C4-2B (cell line): ENCODE measurements around the gene C3.
"Not testable (repeated sequence)": the region's sequence is repeated elsewhere in the genome, so short reads cannot be mapped to it uniquely, and the experiment has no call there.

Experiments
- H3K27ac ChIP-seq: fragments of 450-650 bp; 2 replicates; pipeline ENCODE4 v1.5.1; 2017
- ZFX ChIP-seq: fragments of 450-650 bp; IDR thresholded peaks from 2 replicates; pipeline ENCODE4 v1.6.1; 2017
- TF ChIP-seq, protein P1 (sequence below): fragments of 450-650 bp; conservative IDR thresholded peaks from 2 replicates; pipeline ENCODE4 v1.5.1; 2017; ENCODE audit warnings: mild to moderate bottlenecking

C3 gene

DNA sequence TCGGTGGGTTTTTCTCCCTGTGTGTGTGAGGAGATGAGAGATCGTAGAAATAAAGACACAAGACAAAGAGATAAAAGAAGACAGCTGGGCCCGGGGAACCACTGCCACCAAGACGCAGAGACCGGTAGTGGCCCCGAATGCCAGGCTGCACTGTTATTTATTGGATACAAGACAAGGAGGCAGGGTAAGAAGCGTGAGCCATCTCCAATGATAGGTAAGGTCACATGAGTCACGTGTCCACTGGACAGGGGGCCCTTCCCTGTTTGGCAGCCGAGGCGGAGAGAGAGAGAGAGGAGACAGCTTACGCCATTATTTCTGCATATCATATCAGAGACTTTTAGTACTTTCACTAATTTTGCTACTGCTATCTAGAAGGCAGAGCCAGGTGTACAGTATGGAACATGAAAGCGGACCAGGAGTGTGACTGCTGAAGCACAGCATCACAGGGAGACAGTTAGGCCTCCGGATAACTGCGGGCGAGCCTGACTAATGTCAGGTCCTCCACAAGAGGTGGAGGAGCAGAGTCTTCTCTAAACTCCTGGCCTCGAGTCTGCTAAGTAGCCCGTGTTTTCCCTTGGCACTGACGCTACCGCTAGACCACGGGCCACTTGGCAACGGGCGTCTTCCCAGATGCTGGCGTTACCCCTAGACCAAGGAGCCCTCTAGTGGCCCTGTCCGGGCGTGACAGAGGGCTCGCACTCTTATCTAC is 87.5 kb downstream of the C3 start:
- H3K27ac ChIP-seq: not testable (repeated sequence)
- TF ChIP-seq, protein P1, sequence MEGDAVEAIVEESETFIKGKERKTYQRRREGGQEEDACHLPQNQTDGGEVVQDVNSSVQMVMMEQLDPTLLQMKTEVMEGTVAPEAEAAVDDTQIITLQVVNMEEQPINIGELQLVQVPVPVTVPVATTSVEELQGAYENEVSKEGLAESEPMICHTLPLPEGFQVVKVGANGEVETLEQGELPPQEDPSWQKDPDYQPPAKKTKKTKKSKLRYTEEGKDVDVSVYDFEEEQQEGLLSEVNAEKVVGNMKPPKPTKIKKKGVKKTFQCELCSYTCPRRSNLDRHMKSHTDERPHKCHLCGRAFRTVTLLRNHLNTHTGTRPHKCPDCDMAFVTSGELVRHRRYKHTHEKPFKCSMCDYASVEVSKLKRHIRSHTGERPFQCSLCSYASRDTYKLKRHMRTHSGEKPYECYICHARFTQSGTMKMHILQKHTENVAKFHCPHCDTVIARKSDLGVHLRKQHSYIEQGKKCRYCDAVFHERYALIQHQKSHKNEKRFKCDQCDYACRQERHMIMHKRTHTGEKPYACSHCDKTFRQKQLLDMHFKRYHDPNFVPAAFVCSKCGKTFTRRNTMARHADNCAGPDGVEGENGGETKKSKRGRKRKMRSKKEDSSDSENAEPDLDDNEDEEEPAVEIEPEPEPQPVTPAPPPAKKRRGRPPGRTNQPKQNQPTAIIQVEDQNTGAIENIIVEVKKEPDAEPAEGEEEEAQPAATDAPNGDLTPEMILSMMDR: peak; percentile 87

DNA sequence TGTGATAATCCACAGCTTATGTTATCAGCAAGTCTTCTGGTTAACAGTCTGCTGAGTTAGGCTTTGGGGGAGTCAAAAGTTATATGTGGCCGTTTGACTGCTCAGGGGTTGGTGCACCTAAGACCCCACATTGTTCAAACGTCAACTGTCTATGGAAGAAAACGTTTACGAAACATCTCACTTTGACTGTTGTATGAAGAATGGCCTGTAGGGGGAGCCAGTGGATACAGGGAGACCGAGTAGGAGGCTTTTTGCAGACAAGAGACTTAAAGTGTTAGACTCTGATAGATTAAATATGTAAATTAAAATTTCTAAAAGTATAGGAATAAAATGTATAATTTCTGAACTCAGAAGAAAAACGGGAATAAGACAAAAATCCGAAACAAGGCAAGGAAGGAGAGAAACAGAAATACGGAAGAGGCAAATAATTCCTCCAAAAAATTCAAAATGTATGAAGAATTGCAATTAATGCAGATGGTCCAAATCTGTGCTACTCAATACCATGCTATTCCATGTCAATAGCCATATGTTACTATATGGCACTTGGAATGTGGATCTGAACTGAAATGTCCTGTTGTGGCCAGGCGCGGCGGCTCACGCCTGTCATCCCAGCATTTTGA is 88.3 kb downstream of the C3 start:
- H3K27ac ChIP-seq: no peak overlapping the region
- no peak for TF ChIP-seq ZFX
- TF ChIP-seq, protein P1: peak; percentile 94
